ENCODE results near the gene HSD17B8.

DNA sequence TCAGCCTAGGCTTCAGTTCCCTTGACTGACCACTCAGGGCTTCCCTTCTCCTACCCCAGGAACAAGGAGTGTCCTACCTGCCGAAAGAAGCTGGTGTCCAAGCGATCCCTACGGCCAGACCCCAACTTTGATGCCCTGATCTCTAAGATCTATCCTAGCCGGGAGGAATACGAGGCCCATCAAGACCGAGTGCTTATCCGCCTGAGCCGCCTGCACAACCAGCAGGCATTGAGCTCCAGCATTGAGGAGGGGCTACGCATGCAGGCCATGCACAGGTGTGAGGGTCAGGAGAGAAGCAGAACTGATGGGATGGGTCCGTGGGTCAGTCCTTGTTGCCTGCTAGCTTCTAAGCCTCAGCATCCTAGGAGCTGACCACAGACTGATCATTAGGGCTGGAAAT lies 5.4 kb downstream of the HSD17B8 start:
- TF ChIP-seq, protein P1, sequence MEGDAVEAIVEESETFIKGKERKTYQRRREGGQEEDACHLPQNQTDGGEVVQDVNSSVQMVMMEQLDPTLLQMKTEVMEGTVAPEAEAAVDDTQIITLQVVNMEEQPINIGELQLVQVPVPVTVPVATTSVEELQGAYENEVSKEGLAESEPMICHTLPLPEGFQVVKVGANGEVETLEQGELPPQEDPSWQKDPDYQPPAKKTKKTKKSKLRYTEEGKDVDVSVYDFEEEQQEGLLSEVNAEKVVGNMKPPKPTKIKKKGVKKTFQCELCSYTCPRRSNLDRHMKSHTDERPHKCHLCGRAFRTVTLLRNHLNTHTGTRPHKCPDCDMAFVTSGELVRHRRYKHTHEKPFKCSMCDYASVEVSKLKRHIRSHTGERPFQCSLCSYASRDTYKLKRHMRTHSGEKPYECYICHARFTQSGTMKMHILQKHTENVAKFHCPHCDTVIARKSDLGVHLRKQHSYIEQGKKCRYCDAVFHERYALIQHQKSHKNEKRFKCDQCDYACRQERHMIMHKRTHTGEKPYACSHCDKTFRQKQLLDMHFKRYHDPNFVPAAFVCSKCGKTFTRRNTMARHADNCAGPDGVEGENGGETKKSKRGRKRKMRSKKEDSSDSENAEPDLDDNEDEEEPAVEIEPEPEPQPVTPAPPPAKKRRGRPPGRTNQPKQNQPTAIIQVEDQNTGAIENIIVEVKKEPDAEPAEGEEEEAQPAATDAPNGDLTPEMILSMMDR (conservative IDR thresholded peaks at IDR 0.05; ENCODE audit: low read depth, low read length): no peak
- no peak for TF ChIP-seq EZH2 (IDR thresholded peaks at IDR 0.05; ENCODE audit: low read length, unreplicated experiment)

Measured in PC-3 (cell line).